Kidney glomerular epithelial cell (primary cell): ENCODE data around the gene TRIP6.
A peak's percentile ranks its signal among the peaks of the same experiment; 100 is the strongest.
"Not testable (repeated sequence)": the region's sequence is repeated elsewhere in the genome, so short reads cannot be mapped to it uniquely, and the experiment has no call there.

Source experiments
- DNase-seq: peaks from one replicate; lab custom pipeline; 2025; lab: John Stamatoyannopoulos, UW

TRIP6 gene

DNA sequence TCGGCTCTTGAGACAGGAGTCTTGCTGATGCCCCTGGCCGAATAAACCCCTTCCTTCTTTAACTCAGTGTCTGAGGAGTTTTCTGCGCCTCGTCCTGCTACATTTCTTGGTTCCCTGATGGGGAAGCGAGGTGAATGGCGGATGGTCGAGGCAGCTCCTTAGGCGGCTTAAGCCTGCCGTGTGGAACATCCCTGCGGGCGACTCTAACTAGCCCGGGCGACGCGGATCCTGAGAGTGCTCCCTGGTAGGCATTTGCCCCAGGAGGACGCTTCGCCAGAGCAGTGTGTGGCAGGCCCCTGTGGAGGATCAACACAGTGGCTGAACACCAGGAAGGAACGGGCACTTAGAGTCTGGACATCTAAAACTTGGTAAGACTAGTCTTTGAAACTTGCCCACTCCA is 27.8 kb upstream of the TRIP6 start:
- DNase-seq: no peak

DNA sequence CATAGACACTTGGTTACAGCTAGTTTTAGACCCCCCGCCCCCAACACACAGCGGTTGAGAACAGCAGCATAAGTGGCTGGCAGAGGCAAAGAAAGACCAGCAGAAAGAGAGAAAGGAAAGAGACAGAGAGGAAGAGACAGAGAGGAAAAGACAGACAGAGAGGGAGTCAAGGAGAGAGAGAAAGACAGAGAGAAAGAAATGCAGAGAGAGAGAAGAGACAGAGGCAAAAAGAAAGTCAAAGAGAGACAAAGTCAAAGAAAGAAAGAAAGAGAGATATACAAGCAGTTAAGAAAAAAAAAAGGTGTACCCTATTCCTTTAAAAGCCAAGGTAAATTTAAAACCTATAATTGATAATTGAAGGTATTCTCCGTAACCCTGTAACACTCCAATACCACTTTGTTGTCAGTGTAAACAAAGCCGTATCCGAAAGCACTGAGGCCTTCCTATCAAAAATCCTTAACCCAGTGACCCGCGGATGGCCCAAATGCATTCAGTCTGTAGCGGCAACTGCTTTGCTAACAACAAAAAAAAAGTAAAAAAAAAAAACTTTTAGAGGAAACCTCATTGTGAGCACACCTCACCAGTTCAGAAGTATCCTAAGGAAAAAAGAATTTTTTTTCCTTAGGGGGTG is 26.6 kb upstream of the TRIP6 start:
- DNase-seq: no peak

DNA sequence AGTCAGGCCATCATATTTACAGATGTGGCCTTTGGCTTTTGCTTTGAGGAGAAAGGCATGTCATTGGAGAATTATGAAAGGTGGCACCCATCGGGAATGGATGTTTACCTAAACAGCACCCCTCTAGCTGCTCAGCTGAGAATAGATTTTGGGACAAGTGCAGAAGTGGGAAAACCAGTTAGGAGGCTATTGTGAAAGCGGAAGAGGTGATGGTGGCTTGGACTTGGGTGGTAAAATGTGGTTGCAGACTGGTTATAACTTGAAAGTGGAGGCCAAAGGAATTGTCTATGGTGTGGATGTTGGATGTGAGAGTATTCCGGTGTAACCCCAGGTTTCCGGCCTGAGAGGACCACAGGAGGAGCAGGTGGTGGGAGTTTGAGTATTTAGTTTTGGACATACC is 19.8 kb upstream of the TRIP6 start:
- no peak for DNase-seq

DNA sequence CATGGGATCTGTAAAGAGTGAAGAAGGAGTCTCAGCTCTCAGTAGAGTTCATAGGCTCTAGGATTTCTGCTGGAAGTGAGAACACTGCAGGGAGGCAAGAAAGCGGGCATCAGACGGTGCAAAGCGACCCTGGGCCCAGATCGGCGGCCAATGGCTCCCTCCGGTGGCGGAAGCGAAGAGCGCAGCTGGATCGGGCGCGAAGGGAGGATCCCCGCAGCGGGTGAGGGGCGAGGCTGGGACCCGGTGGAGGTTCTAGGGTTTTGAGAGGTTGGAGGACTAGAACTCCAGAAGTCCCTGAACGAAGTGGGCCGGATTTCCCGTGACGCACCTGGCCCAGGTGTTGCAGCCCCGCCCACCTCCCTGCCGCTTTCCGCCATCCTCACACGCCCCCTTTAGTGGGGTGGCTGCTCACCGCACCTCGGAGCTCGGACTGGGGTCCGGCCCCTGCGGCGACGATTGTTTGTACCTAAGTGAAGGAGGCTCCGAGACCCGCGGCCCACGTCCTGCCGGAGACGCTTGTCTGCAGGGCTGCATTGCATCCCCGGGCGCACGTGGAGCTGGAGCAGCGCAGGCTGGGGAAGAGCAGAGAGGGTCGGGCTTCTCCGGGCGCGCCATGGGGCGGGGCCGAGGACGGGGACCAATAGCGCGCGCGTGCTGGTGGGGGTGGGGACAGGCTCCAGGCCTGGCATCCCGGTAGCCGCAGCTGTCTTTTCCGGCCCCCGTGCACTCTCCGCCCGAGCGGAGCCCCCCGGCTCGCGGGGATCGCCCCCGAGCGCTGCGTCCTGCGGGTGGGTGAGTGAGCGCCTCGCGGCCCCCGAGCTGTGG is 14.9 kb upstream of the TRIP6 start, which contains the start of gene SLC12A9:
Gene SLC12A9 (plus strand): TSS at position 666 of the 825 bp plus-strand sequence. CDS start 1,485 bp downstream, outside the sequence.
- DNase-seq: peak; percentile 85

DNA sequence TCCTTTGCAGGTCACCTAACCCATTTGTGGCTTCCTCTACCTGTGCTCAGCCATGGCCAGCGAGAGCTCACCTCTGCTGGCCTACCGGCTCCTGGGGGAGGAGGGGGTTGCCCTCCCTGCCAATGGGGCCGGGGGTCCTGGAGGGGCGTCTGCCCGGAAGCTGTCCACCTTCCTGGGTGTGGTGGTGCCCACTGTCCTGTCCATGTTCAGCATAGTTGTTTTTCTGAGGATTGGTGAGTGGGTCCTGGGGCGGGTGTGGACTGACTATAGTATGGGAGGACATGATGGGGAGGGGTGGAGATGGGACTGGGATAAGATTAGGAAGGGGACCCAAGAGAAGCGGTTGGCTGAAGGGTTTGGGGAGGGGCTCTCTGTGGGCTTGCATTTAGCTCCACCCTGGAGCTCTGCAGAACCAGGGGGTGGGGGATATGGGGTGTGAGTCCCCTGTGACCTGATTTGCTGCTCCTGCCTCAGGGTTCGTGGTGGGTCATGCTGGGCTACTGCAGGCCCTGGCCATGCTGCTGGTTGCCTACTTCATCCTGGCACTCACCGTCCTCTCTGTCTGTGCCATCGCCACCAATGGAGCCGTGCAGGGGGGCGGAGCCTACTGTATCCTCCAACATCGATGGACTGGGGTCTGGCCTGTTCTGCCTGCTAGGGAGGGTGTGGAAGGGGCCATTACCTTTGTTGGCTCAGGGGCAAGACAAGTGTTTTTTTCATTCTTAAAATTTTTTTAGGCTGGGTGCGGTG is 12.9 kb upstream of the TRIP6 start:
- no peak for DNase-seq

DNA sequence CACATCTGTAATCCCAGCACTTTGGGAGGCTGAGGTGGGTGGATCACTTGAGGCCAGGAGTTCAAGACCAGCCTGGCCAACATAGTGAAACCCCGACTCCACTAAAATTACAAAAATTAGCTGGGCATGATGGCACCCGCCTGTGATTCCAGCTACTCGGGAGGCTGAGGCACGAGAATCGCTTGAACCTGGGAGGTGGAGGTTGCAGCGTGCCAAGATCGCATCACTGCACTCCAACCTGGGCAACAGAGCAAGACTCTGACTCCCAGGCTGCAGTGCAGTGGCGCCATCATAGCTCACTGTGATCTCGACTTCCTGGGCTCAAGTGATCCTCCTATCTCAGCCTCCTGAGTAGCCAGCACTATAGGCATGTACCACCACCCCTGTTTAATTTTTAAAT is 12.3 kb upstream of the TRIP6 start:
- not testable (repeated sequence) for DNase-seq

DNA sequence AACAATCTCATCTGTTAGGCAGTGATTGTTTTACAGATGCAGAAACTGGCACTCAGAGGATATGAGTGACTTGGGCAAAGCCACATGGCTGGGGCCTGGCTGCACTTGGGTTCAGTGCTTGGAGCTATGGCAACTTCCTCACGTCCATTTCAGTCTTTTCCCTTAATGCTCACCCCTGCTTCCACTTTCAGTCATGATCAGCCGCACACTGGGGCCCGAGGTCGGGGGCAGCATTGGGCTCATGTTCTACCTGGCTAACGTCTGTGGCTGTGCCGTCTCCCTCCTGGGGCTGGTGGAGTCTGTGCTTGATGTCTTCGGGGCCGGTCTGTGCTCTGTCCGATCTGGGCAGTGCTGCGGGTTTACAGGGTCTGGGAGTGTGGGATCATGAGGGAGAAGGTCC is 11.7 kb upstream of the TRIP6 start:
- no peak for DNase-seq

DNA sequence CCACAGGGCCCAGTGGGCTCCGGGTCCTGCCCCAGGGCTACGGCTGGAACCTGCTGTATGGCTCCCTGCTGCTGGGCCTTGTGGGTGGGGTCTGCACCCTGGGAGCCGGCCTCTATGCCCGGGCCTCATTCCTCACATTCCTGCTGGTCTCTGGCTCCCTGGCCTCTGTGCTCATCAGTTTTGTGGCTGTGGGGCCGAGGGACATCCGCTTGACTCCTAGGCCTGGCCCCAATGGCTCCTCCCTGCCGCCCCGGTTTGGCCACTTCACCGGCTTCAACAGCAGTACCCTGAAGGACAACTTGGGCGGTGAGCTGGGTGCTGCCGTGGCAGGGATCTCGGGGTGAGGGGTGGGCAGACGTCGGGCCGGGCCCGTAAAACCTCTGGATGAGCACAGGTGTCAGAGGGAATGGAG is 10.3 kb upstream of the TRIP6 start:
- no peak for DNase-seq

DNA sequence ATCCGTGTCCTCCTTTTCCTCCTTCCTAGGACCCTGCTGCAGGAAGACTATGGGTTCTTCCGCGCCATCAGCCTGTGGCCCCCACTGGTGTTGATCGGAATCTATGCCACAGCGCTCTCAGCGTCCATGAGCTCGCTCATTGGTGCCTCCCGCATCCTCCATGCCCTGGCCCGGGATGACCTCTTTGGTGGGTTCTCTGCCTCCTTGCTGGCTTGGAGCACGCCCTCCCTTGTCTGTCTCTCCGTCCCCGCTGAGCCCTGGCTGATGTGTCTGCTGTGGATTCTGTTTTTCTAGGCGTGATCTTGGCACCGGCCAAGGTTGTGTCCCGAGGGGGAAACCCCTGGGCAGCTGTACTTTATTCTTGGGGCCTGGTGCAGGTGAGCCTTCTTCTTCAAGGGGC is 7.3 kb upstream of the TRIP6 start:
- DNase-seq: no peak

DNA sequence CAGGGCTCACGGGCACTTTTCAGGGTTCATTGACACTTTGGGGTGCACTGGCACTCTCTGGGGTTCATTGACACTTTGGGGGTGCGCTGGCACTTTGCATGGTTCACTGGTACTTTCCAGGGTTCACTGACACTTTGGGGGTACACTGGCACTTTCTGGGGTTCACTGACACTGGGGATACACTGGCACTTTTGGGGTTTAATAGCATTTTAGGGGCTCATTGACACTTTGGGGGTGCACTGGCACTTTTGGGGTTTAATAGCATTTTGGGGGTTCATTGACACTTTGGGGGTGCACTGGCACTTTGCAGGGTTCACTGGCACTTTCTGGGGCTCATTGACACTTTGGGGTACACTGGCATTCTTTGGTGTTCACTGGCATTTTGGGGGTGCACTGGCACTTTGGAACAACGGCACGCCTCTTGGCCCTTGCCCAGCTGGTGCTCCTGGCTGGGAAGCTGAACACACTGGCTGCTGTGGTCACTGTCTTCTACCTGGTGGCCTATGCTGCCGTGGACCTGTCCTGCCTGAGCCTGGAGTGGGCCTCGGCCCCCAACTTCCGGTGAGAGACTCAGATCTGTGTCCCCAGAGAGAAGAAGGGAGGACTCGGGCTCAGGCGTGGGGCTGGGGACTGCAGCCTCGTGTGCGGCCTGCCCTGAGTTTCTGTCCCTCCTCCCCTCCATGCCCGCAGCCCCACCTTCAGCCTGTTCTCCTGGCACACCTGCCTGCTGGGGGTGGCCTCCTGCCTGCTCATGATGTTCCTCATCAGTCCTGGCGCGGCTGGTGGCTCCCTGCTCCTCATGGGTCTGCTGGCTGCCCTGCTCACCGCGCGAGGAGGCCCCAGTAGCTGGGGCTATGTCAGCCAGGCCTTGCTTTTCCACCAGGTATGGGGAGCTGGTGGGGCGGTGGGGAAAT is 6.2 kb upstream of the TRIP6 start:
- DNase-seq: no peak

DNA sequence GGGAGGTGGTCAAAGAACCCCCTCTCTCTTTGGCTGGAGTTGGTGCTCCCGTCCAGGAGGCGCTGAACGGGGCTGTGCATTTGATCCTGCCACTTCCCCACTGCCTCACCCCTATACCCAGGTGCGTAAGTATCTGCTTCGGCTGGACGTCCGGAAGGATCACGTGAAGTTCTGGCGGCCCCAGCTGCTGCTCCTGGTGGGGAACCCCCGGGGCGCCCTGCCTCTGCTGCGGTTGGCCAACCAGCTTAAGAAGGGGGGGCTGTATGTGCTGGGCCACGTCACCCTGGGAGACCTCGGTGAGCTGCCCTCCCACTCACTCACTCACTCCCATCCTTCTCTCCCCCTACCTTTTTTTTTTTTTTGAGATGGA is 5.6 kb upstream of the TRIP6 start:
- DNase-seq: no peak

DNA sequence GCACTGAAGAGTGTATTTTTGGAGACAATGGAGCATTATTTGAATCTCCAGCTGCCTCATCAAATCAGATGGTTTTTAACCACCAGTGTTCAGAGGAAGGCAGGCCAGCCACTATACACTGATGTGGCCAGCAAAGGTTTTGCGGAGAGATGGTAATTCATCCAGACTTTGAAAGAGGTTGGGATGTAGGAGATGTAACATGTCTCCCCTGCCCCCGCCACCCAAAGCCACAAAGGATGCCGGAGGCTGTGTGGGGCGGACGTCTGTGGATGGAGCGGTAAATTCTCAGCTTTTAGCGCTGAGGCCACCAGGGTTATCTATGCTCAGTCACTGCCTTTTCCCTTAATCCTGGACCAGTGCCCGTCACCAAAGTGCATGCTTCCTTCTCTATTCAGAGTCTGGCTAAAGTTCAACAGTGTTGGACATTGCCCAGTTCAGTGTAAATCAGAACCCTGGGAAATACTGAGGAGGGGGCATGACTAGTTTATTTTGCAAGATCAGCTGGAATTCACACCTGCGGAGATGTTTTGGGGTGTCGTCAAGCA is 3.7 kb upstream of the TRIP6 start:
- DNase-seq: no peak

DNA sequence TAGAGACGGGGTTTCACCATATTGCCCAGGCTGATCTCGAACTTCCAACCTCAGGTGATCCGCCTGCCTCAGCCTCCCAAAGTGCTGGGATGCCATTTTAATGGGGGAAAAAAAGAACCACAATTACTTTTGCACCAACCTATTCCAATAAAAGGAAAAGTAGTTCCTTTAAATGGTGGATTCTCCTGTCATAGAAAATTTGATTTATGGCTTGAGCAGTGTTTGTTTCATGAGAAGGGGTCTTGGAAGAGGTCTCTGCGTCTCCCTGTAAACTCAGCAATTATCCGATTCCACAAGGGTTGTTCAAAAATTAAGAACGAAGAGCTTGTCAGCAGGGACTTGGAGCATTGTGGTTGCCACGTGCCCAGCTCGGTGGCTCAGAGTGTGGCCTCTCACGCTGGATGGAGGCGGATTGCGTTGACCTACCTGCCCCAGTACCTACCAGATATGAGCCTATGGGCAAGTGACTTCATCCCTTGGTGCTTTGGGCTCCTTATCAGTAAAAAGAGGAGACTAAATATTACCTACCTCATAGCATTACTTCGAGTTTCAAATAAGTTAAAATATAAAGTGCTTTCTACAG is 2.8 kb upstream of the TRIP6 start:
- DNase-seq: no peak

DNA sequence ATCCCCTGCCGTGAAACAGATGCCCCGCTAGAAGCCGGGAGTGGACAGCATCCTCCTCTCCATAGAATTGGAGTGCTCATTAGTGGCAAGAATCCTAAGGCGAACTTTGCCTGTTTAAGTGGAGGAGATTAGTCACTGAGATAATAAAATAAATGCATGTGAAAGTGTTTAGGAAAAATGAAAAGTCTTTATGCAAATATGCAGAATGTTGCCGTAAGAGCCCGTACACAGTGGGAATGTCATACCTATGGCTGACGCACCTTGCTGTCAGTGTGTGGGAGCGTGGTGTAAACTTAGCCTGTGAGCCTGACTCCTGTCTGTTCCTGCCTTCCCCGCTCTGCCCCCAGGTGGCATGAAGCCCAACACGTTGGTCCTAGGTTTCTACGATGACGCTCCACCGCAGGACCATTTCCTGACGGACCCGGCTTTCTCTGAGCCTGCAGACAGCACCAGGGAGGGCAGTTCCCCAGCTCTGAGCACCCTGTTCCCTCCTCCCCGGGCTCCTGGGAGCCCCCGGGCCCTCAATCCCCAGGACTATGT is 1.7 kb upstream of the TRIP6 start:
- DNase-seq: no peak

DNA sequence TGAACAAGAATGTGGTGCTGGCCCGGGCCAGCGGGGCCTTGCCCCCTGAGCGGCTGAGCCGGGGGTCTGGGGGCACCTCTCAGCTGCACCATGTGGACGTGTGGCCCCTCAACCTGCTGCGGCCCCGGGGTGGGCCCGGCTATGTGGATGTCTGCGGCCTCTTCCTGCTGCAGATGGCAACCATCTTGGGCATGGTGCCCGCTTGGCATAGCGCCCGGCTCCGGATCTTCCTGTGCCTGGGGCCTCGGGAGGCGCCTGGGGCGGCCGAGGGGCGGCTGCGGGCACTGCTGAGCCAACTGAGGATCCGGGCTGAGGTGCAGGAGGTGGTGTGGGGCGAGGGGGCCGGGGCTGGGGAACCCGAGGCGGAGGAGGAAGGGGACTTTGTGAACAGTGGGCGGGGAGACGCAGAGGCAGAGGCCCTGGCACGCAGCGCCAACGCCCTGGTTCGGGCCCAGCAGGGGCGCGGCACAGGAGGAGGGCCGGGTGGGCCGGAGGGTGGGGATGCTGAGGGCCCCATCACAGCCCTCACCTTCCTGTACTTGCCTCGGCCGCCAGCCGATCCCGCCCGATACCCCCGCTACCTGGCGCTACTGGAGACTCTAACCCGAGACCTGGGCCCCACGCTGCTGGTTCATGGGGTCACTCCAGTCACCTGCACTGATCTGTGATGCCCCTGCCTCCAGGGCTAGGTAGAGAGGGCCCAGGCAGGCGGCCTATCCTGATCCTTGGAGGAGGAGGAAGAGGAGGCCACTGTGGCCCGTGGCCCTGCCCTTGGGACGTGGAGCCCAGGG is 1.1 kb upstream of the TRIP6 start:
- DNase-seq: no peak

DNA sequence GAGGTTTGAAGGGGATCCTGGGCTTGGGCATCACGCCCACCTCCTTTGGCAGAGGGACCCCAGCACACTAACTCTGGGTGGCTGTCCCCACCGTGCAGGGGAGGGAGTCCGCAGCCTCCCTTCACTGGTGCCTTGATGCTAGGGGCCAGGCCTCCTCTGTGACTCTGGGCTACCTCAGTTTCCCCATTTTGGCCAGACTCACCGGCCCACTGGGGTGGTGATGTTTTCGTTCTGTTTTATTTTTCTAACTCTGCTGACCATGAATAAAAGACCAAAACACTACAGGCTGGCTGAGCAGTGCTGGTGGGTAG is 503 bp upstream of the TRIP6 start:
- DNase-seq: no peak

DNA sequence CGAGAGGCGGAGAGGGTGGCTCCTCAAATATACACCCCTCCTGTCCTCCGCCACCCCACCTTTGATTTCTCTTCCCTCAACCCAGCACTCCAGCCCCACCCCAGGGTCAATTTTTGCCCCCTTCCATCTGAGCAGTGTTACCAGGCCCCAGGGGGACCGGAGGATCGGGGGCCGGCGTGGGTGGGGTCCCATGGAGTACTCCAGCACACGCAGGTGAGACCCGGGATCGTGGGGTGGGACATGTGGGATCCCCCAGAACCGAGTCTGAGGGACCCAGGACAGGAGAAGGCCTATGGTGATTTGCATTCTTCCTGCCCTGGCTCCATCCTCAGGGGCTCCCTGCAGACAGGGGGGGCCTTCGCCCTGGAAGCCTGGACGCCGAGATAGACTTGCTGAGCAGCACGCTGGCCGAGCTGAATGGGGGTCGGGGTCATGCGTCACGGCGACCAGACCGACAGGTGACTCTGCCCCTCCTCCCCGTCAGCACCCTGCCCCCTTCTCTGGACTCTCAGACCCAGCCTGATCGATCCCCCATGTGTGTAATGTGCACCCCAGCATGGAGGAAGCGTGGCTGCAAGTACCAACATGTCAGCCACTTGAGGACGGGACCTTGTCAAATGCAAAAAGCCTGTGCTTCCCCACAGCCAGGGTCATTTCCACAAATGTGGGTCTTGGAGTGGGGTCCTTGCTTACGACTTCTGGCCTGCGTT is 744 bp downstream of the TRIP6 start:
- DNase-seq: no peak

DNA sequence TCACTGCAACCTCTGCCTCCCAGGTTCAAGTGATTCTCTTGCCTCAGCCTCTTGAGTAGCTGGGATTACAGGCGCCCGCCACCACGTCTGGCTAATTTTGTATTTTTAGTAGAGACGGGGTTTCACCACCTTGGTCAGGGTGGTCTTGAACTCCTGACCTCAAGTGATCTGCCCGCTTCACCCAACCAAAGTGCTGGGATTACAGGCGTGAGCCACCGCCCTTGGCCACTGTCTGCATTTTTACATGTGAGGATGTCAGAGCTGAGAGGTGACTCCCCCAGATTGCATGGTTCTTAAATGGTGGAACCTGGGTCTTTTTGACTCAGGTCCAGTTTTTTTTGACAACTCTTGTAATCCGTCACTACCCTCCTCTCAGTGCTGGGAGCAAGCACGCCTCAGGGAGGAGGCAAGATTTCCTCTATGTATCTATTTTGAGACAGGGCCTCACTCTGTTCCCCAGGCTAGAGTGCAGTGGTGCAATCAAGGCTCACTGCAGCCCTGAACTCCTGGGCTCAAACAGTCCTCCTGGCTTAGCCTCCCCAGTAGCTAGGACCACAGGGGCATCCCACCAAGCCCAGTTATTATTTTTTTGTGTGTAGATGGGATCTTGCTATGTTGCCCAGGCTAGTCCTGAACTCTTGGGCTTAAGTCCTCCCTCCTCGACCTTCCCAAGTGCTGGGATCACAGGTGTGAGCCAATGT is 6.6 kb downstream of the TRIP6 start:
- no peak for DNase-seq

DNA sequence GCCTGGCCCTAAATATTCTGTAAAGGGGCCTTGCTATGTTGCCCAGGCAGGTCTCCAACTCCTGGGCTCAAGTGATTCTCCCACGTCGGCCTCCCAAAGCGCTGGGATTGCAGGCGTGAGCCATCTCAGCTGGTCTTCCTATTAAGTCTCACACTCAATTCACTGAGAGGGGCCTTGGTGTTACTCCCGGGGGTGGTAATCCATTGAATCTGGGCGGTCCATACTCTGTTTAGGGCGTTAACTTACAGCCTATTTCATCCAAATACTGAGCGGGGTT is 7.1 kb downstream of the TRIP6 start:
- no peak for DNase-seq
